ENCODE data around the gene RAB6B. TPM values are rescaled to one million over a fixed set of nuclear protein-coding genes. Genes with fewer than 3 reads are reported as not detected.

RAB6B gene
- total and polyA plus RNA-seq, 2 of the 4 experiments (the other 2 are of a cell fraction): 0.18 to 1.2 TPM

DNA sequence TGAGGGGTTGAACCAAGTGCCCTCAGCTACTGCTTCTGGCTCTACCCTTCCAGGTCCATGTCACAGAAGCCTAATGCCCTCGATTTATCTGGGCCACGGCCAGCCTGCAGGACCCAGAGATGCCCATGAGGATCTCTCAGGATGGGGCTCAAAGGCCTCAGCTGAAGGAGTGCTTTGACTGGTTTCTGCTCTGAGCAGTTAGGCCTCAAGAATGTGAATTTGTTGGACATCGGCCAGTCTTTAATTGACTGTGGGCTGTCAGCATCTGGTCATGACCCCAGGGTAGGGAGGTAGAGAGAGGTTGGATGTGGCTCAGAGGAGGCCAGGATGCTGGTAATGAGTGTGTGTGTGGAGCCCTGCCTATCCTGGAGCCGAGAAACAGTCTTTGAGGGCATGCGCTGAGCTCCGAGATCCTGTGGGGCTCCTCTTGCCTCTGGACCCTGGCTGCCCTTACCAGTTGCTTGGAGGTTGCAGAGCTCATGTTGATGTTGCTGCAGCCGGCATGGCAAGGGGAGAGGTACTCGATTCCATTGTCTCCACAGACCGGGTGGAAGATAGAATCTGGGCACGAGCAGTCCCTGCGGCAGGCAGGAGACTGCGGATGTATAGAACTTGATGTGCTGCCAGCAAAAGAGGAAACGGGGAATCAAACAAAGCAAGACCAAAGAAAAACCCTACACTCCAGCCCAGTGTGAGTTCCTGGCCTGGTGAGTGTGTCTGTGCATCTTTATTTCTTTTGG, 49.1 kb upstream of the RAB6B start:
- Histone ChIP-seq H3K23ac (ENCODE audit: low read depth, low read length) (peak overlapping the region; percentile 70), H3K4ac (ENCODE audit: low read depth, low read length) (peak overlapping the region; percentile 89), H2AK5ac (ENCODE audit: low read depth, low read length) (peak overlapping the region; percentile 82), H3K79me1 (ENCODE audit: low read depth in 1 of 2, low read length in 2 of 2) (no peaks in the 10 kb centered on the region; a peak in 1 of 4 replicates), H3K9me3 (ENCODE audit: control insufficient read depth, insufficient read depth, low read length) (no peaks in the 10 kb centered on the region), H3K4me1 (ENCODE audit: control insufficient read depth, insufficient read depth, low read length) (peaks cover 21% of the 10 kb centered on the region), H3K56ac (ENCODE audit: extremely low read depth, insufficient read depth, low read length) (no peak overlapping the region; the same call in 1 of the 2 replicates), H3K27ac (ENCODE audit: insufficient read depth, low read length) (peak overlapping the region; percentile 14), H2BK5ac (ENCODE audit: low read depth, low read length, poor library complexity, severe bottlenecking) (peak overlapping the region; percentile 68), H3K9ac (ENCODE audit: low read depth, low read length) (no peak overlapping the region), H3K4me2 (ENCODE audit: low read depth, low read length) (peak overlapping the region; percentile 9; the same call in 1 of the 2 replicates), H3K18ac (ENCODE audit: low read depth, low read length) (peak overlapping the region; percentile 34; the same call in 1 of the 2 replicates), H3K27me3 (ENCODE audit: control insufficient read depth, insufficient read depth, low read length) (no peaks in the 10 kb centered on the region), H4K91ac (ENCODE audit: insufficient read depth, low read depth, low read length) (peak overlapping the region; percentile 72), H3K14ac (replicated peaks; ENCODE audit: low read depth, low read length) (peak overlapping the region; percentile 70), H4K8ac (ENCODE audit: low read depth in 2 of 2, low read length in 2 of 2) (peak overlapping the region; percentile 2 to 58; a peak in 3 of 4 replicates), H4K5ac (ENCODE audit: low read depth, low read length) (peak overlapping the region; percentile 11), H2AK9ac (replicated peaks; ENCODE audit: low read depth, low read length, poor library complexity) (peak overlapping the region; percentile 85), H3K4me3 (ENCODE audit: insufficient read depth, low read depth, low read length) (no peak overlapping the region), H2BK20ac (ENCODE audit: low read depth, low read length) (peak overlapping the region; percentile 81), H2AFZ (replicated peaks; ENCODE audit: low read length, poor library complexity) (peak overlapping the region; percentile 46), H4K20me1 (ENCODE audit: insufficient read depth, low read length) (peaks cover 10% of the 10 kb centered on the region), H3K36me3 (ENCODE audit: control insufficient read depth, insufficient read depth, low read length) (no peaks in the 10 kb centered on the region), H3K9me1 (ENCODE audit: insufficient read depth, low read length) (peaks cover 28% of the 10 kb centered on the region), H2BK120ac (ENCODE audit: low read depth, low read length) (peak overlapping the region; percentile 87), H2BK15ac (ENCODE audit: low read depth, low read length) (peak overlapping the region; percentile 6; the same call in 1 of the 3 replicates)
- in situ Hi-C loops (cut with MboI; ENCODE audit: low sequenced_read_pairs): loop anchor here (25.0 kb wide), 1 partner anchor 1208 kb away; no protein-coding TSS in a partner anchor
- ChIA-PET POLR2A (ENCODE audit: unreplicated experiment) (no interaction called here), CTCF (interaction anchor here (1.1 kb wide), 1 partner anchor 24 kb away, joined by 3 read pairs; no protein-coding TSS in a partner anchor)
- dilution Hi-C loops (cut with HindIII; ENCODE audit: low sequenced_read_pairs, unreplicated experiment): no loop called here
- DNase-seq: peak; percentile 69
- intact Hi-C loops (cut with micrococcal nuclease): no loop called here
- BruUV-seq (replicated peaks): no TSS peak
- TF ChIP-seq BHLHE40 (IDR thresholded peaks at IDR 0.05; ENCODE audit: low read depth, low read length) (no peak), CHD1 (IDR thresholded peaks at IDR 0.05; ENCODE audit: low read depth, low read length) (no peak)
- WGBS, 2 experiments (ENCODE audit: extremely low coverage in 2 of 2, insufficient read length in 1 of 2): 8% methylated on average over 4 of the region's 13 CpGs; no CpG with 5 or more reads in 1 of the 2 experiments
- ATAC-seq (ENCODE audit: low read depth): peak; percentile 32
